ENCODE measurements around the gene IQCH.
"Not testable (repeated sequence)": the region's sequence is repeated elsewhere in the genome, so short reads cannot be mapped to it uniquely, and the experiment has no call there.

IQCH gene

GRCh38 chr15:67248011-67248505 is 6.5 kb upstream of the IQCH start:
- DNase-seq: no peak

DNA sequence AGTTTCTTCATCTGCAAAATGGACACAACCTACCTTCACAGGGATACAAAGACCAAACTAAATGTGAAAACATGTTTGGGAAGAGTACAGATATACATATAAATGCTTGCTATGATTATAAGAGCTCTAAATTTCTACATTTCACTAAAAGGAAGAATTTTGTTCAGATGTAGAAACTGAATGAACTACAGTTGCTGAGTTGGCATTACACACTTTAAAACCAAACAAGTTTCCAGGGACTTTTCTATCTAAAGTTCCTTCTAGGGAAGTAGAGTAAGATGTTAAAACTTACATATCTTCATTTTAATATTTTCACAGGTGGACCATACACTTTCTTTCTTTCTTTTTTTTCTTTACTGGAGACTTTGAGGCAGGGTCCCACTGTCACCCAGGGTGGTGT is 4.8 kb upstream of the IQCH start:
- DNase-seq: no peak

DNA sequence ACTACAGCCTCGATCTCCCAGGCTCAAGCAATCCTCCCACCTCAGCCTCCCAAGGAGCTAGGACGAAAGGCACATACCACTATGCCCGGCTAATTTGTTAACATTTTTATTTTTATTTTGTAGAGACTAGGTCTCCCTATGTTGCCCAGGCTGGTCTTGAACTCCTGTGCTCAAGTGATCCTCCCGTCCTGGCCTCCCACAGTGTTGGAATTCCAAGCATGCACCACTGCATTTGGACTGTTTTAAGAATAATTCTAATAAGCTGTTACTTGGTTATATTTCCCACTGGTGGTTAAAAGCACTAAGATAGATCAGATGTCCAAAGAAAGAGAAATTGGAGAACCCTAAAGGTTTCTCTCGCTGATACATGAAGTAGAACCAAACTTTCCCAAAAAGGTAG is 3.3 kb upstream of the IQCH start:
- no peak for DNase-seq

GRCh38 chr15:67253101-67253500 is 1.5 kb upstream of the IQCH start:
- no peak for DNase-seq

DNA sequence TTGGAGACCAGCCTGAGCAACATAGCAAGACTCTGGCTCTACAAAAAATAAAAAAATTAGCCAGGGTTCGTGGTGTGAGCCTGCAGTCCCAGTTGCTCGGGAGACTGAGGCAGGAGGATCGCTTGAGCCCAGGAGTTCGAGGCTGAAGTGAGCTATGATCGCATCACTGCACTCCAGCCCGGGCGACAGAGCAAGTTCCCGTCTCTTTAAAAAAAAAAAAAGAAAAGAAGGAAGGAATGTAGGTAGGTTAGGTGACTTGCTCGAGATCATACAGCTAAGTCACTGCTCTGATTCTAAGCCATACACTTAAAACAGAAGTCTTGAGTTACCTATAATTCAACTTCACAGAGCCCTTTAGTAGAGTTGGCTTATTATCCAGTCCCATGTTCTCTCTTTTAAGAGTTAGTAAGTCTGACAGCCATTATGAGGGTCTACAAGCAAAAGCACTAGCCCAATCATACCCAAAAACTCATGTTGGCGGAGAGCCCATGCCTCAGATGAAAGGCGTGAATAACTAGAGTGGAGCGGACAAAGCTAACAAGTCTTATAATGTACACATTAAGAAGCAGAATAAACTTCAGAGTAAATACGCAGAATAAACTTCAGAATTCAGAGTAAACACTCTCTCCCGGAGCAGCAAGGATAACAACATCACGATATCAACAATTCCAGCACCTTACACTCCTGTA is 893 bp upstream of the IQCH start:
- DNase-seq: no peak

DNA sequence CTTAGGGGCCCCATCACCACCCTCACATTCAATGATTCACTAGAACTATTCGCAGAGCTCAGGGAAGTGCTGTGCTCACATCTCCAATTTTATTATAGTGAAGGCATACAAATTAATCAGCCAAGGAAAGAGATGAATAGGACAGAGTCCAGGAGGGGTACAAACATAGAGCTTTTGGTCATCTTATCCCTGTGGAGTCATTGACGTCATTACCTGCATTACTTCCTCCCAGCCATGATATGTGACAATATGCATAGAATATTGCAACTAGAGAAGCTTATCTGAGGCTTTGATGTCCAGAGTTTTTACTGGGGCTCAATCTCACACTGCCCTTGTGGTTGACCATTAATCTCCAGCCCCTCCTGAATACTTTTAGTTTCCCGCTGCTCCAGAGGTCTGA is 1.5 kb downstream of the IQCH start:
- no peak for DNase-seq

- not testable (repeated sequence) for DNase-seq
Measured at GRCh38 chr15:67258412-67258811, 3.8 kb downstream of the IQCH start.

- DNase-seq: no peak
Measured at GRCh38 chr15:67259379-67259778, 4.8 kb downstream of the IQCH start.

DNA sequence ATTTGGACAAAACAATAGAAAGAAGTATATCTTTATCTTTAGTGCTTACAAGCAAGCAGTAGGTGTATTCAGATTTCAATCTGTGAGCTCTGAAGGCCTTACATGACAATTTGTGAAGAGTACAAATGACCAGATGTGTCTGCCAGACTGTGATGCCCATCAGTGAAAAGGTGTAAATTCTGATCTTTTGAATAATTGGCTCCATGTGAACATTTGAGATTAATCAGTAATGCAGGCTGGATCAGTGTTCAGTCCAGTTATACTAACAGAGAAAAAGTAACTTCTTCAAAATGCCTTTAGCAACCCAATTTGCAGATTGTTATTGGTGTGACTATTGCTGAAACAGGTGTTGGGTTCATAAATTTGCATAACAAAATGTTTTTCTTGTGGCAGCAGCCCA is 5.2 kb downstream of the IQCH start:
- DNase-seq: no peak

DNA sequence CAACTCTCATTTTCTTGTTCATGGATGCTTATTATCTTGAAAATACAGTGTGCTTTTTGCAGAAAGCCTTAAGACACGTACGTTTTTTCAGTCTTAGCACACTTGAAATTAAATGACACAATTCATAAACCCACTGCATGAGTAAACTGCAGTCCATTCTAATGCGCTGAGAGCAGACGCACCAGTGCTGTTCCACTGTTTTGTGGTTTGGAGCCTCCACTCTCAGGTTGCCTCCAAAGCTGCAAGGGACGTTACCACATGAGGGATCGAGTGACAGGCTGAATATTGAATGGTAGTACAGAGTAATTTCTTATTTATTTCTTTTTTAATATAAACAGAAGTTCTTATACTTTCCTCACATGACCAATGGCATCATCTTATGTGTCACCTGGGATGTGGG is 12.3 kb downstream of the IQCH start:
- DNase-seq: no peak

DNA sequence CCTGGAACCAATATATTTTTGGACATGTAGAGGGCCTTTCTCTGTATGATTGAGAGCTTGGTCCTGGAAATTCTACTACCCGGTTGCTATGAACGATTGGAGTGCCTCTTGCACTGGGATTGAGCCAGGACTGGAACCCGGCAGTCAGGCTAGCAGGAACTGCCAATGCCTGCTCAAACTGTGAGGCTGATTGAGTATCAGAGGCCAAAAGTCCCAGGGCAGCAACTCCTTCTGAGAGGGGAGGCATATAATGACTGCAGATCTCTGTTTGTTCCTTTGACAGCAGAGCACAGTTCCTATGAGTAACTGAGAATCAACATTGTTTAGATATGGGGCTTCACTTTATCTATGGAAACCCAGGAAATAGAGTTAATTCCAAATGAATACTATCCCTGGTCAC is 12.9 kb downstream of the IQCH start:
- DNase-seq: no peak

GRCh38 chr15:67267951-67268941 is 13.7 kb downstream of the IQCH start:
- no peak for DNase-seq

GRCh38 chr15:67274236-67274635 is 19.6 kb downstream of the IQCH start:
- DNase-seq: no peak

DNA sequence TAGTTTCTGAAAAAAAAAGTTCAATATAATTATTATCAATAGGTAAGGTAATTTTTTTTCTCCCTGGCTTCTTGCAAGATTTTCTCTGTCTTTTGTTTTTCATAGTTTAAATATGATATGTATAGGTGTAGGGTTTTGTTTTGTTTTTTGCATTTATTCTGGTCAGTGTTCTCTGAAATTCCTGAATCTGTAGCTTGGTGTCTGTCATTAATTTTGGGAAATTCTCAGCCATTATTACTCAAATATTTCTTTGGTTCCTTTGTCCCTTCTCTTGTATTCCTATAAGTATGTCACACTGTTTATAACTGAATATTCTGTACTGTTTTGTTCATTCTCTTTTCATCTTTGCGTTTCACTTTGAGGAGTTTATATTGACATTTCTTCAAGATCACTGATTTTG is 22.1 kb downstream of the IQCH start:
- DNase-seq: no peak

DNA sequence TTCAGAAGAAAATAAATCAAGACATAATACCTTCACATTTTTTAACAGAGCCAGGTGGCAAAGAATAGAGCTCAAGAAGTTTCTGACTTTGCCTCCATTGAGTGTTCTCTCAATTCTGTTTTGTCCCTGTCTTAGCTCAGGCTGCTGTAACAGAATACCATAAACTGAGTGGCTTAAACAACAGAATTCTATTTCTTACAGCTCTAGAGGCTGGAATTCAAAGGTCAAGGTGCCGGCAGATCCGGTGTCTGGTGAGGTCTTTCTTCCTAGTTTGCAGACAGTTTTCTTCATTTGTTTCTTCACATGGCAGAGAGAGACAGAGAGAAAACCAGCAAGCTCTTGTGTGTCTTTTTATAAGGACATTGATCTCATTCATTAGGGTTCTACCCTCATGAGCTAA is 25.6 kb downstream of the IQCH start:
- no peak for DNase-seq

DNA sequence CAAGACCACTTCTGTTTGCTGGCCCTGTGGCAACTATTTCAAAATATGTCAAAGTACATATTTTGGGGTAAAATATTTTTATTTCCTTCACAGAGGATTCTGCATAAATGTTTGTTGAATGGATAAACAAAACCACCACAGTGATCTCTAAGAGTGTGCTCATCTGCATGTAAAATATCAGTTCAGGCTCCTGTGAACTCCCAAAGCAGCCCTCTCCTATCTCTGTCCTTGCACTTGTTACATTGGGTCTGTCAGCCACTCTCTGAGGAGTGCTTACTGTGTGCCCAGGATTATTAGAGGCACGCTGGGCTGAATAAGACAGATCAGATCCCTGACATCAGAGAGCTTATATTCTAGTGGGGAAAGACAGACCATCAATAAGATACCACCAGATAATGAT is 27.1 kb downstream of the IQCH start:
- DNase-seq: no peak

GRCh38 chr15:67285625-67286024 is 31.0 kb downstream of the IQCH start:
- not testable (repeated sequence) for DNase-seq

DNA sequence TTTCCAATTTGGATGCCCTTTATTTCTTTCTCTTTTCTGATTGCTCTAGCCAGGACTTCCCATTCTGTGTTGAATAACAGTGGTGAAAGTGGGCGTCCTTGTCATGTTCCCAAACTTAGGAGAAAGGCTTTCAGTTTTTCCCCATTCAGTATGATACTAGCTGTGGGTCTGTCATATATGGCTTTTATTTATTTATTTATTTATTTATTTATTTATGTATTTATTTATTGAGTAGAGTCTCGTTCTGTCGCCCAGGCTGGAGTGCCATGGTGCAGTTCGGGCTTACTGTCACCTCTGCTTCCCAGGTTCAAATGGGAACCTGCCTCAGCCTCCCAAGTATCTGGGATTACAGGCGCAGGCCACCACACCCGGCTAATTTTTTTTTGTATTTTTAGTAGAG is 31.8 kb downstream of the IQCH start:
- DNase-seq: not testable (repeated sequence)

DNA sequence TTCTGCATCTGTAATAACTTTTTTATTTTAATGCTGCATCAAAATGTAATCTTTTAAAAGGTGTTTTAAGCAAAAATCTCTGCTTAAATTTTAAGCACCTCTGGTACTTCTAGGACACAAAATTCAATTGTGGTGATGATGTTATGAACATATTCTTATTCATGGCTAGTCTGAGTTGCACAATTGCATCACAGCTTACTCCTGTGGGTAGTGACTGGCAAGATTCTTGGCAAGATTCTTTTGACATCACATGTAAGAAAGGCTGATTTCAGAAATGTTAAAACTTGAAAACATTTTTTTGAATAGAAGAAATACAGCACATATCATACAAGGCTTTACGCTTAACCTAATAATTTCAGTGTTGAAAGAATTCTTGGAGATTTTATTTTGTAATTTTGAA is 35.7 kb downstream of the IQCH start:
- no peak for DNase-seq

DNA sequence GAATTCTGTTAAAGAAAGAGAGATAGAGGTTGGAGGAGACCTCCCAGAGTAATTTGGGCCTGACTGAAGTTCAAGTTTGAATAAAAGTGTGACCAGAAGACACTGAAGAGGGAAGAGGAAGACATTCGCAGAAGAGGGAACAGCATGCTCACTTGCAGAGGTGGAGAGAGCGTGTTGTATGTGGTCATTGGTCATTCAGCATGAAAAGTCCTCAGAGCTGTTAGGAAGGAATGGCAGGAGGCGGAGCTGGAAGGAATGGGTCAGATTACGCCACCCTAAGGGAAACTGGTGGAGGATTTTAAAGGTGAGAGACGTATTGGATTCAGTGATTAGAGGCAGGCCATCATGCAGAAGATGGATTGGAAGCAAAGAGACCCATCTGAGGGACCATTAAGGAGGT is 41.6 kb downstream of the IQCH start:
- DNase-seq: no peak

DNA sequence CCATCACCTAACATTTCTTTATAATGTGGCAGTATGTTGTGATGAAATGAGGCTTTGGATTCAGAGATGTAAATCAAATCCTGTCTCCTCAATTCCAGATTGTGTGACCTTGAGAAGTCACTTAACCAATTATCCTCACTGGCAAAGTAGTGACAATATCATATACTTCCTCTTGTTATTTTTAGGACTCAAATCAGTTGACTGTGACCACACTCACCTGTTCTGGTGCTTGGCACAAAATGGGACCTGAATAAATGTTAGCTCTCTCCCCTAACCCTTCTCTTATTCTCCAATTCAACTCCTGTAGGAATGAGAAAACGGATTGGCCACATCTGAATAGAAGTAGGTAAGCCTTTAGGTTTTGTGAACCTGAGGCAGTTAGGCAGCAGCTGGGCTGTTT is 42.1 kb downstream of the IQCH start:
- DNase-seq: no peak

GRCh38 chr15:67300266-67301025 is 45.9 kb downstream of the IQCH start:
- no peak for DNase-seq

Data from activated CD4-positive, alpha-beta T cell treated with anti-CD3 and anti-CD28 coated beads, Interleukin-2, amount 50 U/mL, for 1 hour (primary cell).